Bronchial epithelial cell (primary cell): ENCODE measurements around the gene NPAT. TPM values are rescaled to one million over a fixed set of nuclear protein-coding genes. Genes with fewer than 3 reads are reported as not detected.
"Not testable (repeated sequence)": the region's sequence is repeated elsewhere in the genome, so short reads cannot be mapped to it uniquely, and the experiment has no call there.

Source experiments
- DNase-seq: peaks from one replicate; pipeline ENCODE4 v3.0.0-alpha.2; 2010; ENCODE audit warnings: low read depth
- FAIRE-seq: peaks from 2 replicates; lab custom pipeline; 2011; peaks lifted over from hg19 to GRCh38; lab: Jason Lieb, UNC
- H3K27me3 ChIP-seq: 2 replicates; pipeline ENCODE4 v1.5.1; 2011; ENCODE audit warnings: low read length; ENCODE audit not compliant: control insufficient read depth, insufficient read depth
- H3K36me3 ChIP-seq: 2 replicates; pipeline ENCODE4 v1.5.1; 2011; ENCODE audit warnings: low read length; ENCODE audit not compliant: control insufficient read depth, insufficient read depth
- H3K4me3 ChIP-seq: 2 replicates; pipeline ENCODE4 v1.5.1; 2011; ENCODE audit warnings: mild to moderate bottlenecking, low read depth, low read length, control low read depth
- total RNA-seq: library from RNA; depleted of rRNA; stranded (reverse); fragments of >200 nt; gene quantifications from 2 replicates; pipeline ENCODE4 v1.2.1, GENCODE V29; 2014
- TF ChIP-seq, protein P1 (sequence below): IDR thresholded peaks from 2 replicates; pipeline ENCODE4 v1.5.1; 2011; ENCODE audit warnings: mild to moderate bottlenecking, moderate library complexity, low read length, control low read depth, inconsistent platforms; ENCODE audit not compliant: insufficient read depth, severe bottlenecking

NPAT gene
- total RNA-seq, 1 donor from 2014 or later, result 5.5 TPM

DNA sequence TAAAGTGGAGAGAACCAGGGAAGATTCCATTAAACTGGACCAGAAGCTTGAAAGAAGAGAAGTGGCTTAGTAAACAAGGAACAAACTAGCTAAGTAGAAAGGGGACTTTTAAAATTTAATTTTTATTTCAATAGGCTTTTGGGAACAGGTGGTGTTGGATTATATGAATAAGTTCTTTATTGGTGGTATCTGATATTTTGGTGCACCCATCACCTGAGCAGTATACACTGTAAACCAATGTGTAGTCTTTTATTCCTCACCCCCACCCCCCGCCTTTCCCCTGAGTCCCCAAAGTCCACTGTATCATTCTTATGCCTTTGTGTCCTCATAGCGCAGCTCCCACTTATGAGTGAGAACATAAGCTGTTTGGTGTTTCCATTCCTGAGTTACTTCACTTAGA is 93.7 kb downstream of the NPAT start:
- Histone ChIP-seq H3K27me3 (no peaks in the 10 kb centered on the region), H3K4me3 (no peak overlapping the region), H3K36me3 (no peaks in the 10 kb centered on the region)
- DNase-seq, result no peak
- TF ChIP-seq, protein P1, sequence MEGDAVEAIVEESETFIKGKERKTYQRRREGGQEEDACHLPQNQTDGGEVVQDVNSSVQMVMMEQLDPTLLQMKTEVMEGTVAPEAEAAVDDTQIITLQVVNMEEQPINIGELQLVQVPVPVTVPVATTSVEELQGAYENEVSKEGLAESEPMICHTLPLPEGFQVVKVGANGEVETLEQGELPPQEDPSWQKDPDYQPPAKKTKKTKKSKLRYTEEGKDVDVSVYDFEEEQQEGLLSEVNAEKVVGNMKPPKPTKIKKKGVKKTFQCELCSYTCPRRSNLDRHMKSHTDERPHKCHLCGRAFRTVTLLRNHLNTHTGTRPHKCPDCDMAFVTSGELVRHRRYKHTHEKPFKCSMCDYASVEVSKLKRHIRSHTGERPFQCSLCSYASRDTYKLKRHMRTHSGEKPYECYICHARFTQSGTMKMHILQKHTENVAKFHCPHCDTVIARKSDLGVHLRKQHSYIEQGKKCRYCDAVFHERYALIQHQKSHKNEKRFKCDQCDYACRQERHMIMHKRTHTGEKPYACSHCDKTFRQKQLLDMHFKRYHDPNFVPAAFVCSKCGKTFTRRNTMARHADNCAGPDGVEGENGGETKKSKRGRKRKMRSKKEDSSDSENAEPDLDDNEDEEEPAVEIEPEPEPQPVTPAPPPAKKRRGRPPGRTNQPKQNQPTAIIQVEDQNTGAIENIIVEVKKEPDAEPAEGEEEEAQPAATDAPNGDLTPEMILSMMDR, result no peak
- FAIRE-seq, result no peak

DNA sequence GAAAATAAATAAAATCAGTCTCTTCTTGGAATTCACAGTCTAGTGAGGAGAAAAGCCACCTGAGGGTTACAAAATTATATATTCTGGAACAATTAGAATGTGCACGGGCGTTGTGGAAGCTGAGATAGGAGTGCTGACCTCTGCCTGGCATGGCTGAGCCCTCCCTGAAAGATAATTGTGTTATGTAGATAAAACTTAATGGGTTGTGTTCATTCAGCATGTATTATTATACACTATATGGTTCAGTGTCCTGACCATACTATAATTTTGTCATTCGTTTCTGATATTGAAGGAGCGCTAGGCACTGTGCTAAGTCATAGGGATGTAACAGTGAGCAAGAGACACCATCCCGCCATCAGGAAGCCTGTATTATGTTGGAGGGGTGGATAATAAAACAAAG is 97.3 kb downstream of the NPAT start:
- FAIRE-seq (no peak), DNase-seq (no peak)
- H3K4me3 ChIP-seq, result no peak overlapping the region
- TF ChIP-seq, protein P1, result no peak
- no peaks in the 10 kb centered on the region for H3K36me3 ChIP-seq
- H3K27me3 ChIP-seq, result no peaks in the 10 kb centered on the region

DNA sequence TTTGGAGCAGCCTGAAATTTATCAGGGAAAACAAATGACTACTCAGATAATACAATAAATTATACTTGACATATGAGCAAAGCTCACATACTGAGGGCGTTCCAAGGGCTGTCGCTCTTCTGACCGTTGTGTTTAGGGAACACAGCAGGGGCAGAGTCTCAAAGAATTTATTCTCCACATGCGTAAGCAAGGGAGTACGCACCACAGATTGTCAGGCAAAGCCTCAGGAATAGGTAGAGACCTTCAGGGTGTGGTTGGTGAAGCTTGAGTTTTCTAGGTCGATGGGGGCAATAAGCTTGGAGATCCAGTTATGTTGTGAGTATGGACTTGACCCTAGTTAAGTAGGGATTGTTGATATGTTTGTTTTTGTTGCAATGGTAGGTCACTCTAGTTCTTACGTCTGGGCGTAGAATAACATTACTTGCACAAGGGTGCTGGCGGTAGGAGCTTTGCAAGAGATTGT is 100.2 kb downstream of the NPAT start:
- DNase-seq (no peak), FAIRE-seq (no peak)
- H3K27me3 ChIP-seq, result no peaks in the 10 kb centered on the region
- TF ChIP-seq, protein P1, result no peak
- H3K4me3 ChIP-seq, result peak overlapping the region; percentile 64
- H3K36me3 ChIP-seq, result no peaks in the 10 kb centered on the region

DNA sequence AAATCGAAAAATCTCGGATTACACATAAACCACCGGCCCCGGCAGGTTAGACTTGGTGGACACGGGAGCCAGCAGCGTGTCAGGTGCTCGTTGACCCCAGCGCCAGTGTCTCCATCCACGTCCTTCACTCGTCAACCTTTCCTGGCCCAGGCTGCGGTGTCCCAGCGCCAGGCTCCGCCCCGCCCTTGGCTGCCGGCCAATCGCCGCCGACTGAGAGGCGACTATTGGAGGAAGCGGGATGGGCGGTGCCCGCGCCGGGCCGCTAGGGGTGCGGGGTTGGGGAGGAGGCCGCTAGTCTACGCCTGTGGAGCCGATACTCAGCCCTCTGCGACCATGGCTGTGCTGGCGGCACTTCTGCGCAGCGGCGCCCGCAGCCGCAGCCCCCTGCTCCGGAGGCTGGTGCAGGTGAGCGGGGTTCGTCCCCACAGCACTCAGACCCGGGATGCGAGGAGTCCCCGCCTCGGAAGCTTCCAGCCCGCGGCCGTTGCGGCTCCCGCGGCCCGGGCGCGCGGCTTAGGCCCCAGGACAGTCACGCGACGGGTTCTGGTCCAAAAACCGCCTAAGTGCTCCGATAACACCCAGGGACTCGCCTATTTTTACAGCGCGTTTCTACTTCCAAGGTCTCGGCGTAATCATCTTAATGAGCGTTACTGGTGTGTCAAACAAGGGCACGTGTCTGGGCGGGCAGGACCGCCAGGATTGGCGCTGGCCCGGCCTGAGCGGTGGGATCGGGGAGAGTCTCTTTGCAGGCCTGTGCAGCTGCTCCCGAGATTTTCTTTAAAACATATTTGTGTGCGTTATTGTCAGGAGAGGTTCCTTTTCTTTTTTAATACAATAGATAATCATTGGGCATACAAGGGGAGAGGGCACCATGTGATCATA is 100.9 kb downstream of the NPAT start, which contains the start of gene ACAT1:
Gene ACAT1 (plus strand): TSS at position 294 of the 882 bp plus-strand sequence. CDS start 40 bp downstream, at position 334.
- TF ChIP-seq, protein P1, result peak; percentile 21
- no peaks in the 10 kb centered on the region for H3K36me3 ChIP-seq
- no peaks in the 10 kb centered on the region for H3K27me3 ChIP-seq
- FAIRE-seq (no peak), DNase-seq (peak; percentile 74)
- peak within 1 kb of the TSS; percentile 64 for H3K4me3 ChIP-seq

DNA sequence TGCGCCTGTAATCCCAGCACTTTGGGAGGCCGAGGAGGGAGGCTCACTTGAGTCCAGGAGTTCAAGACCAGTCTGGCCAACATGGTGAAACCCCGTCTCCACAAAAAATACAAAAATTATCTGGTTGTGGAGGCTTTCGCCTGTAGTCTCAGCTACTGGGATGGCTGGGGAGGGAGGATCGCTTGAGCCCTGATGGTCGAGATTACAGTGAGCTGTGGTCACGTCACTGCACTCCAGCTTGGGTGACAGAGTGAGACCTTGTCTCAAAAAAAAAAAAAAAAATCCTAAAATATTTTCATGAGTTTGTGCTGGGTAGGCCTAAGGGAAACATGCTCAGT is 101.5 kb downstream of the NPAT start:
- peak overlapping the region; percentile 64 for H3K4me3 ChIP-seq
- not testable (repeated sequence) for H3K36me3 ChIP-seq, H3K27me3 ChIP-seq, DNase-seq, FAIRE-seq

DNA sequence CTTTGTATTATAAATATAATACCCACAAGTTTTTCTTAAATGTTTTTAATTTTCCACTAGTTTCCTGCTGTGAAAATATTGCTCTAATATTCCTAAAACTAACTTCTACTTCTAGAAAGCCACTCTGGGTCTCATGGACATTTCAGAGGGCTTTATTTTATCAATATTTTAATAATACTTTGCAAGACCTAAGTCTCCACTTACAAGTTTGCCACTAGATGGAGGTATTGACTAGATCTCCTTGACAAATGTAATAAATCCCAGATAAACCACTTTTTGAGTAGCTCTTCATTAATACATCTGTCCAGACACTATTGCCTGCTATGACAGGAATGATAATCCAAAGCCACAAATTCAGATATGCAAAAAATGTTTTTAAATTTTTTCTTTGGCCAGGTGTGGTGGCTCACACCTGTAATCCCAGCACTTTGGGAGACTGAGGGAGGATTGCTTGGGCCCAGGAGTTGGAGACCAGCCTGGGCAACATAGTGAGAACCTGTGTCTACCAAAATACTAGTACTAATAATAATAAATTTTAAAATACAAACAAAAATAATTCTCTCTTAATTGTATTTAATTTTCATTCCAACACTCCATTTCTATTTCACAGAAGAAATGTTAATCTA is 104.6 kb downstream of the NPAT start:
- DNase-seq (peak; percentile 61), FAIRE-seq (no peak)
- H3K27me3 ChIP-seq, result no peaks in the 10 kb centered on the region
- no peak overlapping the region for H3K4me3 ChIP-seq
- TF ChIP-seq, protein P1, result peak; percentile 42
- no peaks in the 10 kb centered on the region for H3K36me3 ChIP-seq
